HG02938 (cell line): ENCODE data around the gene HMMR.
"Not testable (repeated sequence)": the region's sequence is repeated elsewhere in the genome, so short reads cannot be mapped to it uniquely, and the experiment has no call there.

Experiments
- ATAC-seq: cut with Tn5 transposase; IDR thresholded peaks from one replicate; pipeline ENCODE4 v1.9.1; 2021; ENCODE audit warnings: mild to moderate bottlenecking, moderate library complexity; ENCODE audit not compliant: unreplicated experiment

Gene HMMR

DNA sequence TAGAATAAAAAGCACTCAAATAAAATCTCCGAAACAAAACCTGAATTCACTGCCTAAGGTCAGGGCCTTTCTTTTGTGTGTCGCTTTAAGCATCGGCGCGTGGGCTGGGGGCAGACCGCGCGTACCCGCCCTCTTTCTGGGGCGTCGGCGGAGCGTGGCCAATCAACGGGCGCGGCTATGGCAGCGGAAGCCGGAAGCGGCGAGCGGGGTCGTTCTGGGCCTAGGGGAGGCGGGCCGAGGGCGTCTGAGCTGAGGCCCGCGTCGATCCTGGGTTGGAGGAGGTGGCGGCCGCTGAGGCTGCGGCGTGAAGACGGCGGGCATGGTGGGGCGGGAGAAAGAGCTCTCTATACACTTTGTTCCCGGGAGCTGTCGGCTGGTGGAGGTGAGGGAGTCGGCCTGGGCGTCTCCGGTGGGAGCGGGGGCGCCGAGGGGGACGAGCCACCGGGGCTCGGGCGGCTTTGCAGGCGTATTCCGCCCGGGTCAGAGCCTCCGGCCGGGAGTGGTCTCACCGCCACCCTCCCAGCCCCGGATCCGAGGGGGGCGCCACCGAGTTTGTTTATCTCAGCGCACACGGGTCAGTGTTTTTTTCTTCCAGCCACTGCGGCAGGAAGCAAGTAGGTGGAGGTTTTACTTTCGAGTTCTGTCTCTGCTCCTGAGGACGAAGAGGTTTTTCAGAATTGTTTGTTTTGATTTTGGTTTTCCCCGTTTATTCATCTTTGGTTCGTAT, 45.1 kb downstream of the HMMR start, which contains the start of gene MAT2B:
TSS of gene MAT2B (plus strand) at position 252 of the 727 bp plus-strand sequence. CDS start at position 320, 68 bp downstream.
- ATAC-seq: peak; percentile 88

DNA sequence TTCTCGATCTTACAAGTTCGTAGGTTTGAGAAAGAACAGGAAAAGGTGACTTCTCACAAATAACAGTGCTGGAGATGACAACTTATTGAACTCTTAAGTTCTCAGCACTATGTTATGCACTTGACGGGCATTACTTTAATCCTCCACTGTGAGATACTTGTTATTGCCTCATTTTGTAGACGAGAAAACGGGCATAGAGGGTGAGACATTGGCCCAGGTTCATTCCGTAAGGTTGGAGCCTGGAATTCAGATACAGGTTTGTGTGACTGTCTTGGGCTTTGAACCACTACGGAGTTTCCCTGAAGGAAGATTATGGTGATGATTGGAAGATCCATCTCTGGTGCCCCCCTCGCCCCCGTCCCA, 45.6 kb downstream of the HMMR start:
- ATAC-seq: peak; percentile 16

DNA sequence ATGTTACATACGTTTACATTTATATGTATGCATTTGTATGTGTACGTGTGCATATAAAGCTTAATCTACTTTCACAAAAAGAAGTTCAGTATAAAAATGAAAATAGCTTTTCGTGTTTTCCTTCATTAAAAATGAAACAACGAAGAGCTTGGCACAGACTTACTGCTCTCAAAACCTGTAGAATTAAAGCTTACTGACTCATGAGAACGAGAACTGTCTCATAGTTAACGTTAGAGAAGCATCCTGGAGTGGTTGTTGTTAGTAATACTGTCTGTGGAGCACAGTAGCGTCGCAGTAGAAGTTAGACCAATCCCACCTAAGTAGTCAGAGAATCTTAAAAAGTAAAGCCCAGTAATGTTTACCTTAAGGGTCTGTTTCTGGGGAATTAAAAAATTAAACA, 46.3 kb downstream of the HMMR start:
- no peak for ATAC-seq

DNA sequence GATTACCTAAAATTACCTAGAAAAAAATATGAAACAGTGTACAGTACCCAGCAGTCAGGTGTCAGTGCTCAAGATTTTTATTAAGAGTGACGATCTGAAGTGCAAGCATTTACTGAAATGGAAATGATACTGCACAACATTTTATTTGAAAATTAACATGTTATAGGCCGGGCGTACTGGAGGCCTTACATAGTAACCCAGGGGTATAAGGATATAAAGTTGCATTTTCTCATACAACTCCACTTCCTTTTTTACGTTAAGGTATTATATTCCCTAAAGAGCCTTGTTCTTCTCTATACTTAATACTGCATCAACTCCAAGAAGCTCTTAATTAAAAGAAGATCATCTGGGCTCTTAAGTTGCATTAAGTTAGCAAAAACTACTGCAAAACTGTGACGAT, 48.3 kb downstream of the HMMR start:
- ATAC-seq: no peak

DNA sequence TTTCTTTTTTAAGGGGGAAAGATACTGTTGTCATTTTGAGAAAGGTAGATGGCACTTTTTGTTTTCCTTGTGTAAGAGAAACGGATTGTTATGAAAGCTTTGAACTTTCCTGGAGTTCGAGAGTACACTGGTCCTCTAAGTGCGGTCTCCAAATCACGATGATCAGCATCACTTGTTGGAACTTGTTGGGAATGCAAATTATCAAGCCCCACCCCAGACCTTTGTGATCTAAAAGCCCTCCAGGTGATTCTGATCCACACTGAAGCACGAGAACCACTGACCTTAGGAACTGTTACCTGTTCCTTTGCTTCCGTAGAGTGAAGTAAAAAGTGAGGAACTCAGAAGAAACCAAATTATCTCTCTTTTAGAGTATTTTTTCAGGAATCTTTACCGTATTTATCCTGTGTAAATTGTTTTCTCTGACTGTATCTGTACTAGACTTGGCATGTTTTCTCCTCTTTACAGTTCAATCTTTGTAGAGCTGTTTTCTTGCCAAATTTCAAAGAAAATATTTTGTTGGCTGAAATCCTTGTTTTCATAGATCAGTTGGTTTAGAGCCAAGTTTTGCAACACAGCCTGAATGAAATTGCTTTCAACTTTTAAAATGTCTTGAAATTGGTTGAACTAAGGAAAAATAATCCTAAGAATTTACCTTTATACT, 49.0 kb downstream of the HMMR start:
- no peak for ATAC-seq

DNA sequence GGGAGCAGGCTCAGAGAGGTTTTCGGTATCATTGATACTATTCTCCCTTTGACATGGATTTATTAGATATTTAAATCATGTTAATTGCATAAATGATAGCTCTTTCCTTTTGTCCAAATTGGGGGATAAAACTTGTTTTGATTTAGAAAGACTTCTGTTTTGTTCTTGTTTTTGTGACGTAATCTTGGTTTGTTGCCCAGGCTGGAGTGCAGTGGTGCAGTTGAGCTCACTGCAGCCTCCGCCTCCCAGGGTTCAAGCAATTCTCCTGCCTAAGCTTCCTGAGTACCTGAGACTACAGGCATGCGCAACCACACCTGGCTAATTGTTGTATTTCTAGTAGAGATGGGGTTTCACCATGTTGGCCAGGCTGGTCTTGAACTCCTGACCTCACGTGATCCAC, 52.1 kb downstream of the HMMR start:
- no peak for ATAC-seq

DNA sequence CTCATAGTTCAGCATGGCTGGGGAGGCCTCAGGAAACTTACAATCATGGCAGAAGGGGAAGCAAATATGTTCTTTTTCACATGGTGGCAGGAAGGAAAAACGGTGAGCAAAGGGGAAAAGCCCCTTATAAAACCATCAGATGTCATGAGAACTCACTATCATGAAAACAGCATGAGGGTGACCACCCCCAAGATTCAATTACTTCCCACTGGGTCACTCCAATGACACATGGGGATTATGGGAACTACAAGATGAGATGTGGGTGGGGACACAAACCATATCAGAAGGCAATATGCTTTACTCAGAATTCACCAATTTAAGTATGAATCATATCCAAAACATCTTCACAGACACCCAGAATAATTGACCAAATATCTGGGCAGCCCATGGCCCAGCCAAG, 64.7 kb downstream of the HMMR start:
- ATAC-seq: no peak

DNA sequence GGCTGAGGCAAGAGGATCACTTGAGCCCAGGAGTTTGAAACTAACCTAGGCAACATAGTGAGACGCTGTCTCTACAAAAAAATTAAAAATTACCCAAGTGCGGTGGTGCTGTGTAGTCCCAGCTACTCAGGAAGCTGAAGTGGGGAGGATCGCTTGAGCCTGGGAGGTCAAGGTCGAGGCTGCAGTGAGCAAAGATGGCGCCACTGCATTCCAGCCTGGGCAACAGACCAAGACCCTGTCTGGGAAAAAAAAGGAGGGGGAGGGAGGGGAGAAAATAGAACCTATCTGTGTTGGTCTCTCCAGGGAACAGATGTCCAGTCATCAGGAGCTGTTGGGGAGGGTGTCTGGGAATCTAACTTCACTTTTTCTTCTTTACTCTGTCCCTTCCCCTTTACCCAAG, 69.3 kb downstream of the HMMR start:
- ATAC-seq: no peak

DNA sequence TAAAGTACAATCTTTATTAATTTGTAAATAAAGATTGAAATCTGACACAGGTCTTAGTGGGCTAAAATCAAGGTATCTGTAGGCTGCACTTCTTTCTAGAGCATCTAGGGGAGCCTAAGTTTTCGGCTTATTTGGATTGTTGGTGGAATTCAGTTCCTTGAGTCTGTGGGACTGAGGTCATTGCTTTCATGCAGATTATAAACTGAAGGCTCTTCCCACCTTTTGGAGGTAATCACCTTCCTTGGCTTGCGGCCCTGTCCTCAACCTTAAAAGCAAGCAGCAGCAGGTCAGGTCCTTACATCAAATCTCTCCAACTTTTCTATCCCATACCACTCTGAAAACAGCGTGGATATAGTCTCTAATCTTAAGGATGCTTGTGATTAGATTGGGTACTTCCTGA, 70.8 kb downstream of the HMMR start:
- ATAC-seq: no peak

DNA sequence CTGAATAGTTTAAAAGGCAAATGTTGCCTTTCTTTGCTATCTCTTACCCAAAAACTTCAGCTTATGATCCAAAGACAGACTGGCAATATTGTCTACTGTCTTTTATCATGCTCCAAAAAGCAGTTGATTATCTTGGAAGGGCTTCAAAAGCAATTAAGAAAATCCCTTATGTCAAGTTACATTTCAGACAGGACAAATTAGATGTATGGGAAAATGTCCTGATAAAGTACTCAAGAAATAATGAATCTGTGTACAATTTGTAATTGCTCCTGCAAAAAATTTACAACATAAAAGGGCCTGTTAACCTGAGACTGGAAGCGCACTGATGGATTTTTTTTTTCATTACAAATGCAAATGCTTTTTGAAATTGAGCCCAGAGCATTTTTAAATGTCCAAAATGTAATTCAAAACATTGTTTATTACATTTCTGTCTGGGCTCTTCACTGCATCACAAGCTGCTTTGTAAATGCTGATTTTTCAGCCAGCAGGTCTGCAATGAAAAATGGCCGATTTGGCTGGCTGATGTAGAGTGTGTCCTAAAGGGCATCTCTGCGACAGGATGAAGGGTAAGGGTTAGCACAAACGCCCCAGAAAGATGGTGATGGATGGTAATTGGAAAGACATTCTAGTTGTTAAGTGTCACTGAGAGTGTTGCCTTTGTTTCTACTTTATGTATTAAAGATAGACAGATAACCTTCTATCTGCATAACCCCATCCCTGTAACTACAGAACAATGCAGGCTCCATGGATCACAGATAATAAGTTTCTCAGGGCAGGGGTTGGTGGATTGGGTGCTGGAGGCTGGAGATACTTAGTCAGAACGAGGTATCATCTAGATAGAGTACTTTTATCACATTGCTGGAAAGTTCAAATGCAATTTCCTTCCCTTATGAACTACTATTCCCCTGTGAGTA, 72.0 kb downstream of the HMMR start:
- no peak for ATAC-seq

DNA sequence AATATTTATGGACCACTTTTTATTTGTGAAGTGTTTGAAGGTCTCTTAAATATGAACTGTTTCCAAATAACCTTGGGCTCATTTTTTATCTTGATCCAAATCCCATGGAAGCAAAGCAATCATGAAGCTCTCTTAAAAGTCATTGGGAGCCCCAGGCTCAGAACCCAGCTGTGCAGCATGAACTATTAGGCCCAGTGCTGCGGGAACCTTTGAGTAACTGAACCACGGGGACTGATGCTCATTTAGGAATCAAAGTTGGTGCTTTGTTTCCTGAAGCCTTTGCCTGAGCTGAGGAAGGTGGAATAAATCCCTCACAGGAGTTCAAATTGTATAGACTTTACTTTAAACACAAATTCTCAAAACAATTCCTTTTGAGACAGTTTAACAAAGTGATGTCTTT, 72.8 kb downstream of the HMMR start:
- ATAC-seq: no peak

DNA sequence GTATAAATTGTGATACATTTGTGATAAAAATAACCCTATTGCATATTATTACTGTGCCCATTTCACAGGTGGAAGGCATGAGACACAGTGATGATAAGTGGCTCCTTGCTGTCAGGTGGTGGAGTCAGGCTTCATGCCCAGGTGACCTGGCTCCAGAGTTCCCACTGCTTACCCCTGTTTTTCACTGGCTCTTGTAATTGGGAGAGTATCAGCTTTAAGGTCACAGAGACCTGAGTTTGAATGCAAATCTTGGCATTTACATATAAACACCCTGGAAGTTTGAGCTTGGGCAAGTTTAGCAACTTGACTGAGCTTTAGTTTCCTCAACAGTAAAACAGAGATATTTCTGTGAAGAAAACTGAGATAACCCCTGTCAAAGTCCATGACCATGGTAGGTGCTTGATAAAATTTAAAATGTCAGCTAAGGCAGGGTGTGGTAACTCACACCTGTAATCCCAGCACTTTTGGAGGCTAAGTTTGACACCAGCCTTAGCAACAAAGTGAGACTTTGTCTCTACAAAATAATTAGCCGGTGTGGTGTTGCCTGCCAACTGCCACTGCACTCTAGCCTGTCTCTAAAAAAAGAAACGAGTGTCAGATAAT, 74.2 kb downstream of the HMMR start:
- ATAC-seq: no peak

DNA sequence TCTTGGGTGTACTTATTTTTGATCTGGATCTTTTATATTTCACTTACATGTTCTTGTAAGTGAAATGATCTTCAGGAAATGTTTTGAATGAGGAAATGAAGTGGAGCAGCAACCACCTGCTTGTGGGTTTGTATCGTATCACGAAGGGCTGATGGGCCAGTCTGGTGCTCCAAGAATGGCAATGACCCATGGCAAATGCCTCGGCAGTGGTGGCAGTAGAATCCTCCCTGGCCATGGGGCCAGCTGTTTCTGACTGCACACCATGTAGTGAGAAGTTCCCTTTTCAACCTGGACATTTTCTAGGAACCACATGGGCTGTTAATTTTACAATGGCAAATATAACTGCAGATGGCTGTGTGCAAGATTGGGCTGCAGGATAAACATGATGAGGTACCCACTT, 74.9 kb downstream of the HMMR start:
- no peak for ATAC-seq

DNA sequence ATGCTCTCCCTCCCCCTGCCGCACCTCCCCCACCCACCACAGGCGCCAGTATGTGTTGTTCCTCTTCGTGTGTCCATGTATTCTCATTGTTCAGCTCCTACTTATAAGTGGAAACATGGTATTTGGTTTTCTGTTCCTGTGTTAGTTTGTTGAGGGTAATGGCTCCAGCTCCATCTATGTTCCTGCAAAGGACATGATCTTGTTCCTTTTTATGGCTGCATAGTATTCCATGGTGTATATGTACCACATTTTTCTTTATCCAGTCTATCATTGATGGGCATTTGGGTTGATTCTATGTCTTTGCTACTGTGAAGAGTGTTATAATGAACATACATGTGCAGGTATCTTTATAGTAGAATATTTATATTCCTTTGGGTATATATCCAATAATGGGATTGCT, 76.0 kb downstream of the HMMR start:
- not testable (repeated sequence) for ATAC-seq

DNA sequence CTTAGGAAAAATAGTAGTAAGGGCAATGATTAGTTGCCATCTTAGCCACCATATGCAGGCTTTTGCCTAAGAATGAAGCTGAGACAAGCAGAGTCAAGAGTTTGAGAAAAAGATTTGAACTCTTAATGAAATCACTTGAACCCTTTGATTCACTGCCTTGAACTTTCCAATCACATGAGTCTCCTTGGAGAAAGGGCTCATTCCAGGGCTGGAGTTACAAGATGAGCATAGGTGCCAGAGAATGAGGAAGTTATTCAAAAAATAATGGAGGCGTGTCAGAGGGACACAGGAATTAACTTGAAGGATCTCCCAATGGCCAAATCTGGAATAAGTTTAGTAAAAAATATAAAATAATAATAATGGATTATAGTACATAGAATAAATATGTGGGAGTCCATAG, 80.3 kb downstream of the HMMR start:
- no peak for ATAC-seq
